Suprapubic skin (tissue), 3 donors: ENCODE results near the gene SFRP5.

Experiments
- EP300 ChIP-seq: sonication (generic); formaldehyde crosslinking; IDR thresholded peaks from one replicate; pipeline ENCODE4 v1.6.1; 2017; ENCODE audit warnings: antibody characterized with exemption
- POLR2A ChIP-seq, 2 donors: fragments of 450-650 bp; IDR thresholded peaks; one replicate each; pipeline ENCODE4 v1.6.1; 2017; ENCODE audit warnings: antibody characterized with exemption in 2 of 2, mild to moderate bottlenecking in 2 of 2, moderate library complexity in 2 of 2
- TF ChIP-seq, protein P1 (sequence below), 2 donors: fragments of 200-600 bp in 1 of 2; fragments of 450-650 bp in 1 of 2; sonication (generic) in 1 of 2; IDR thresholded peaks; one replicate each; pipeline ENCODE4 v1.5.1; 2016 to 2019; ENCODE audit warnings: antibody characterized with exemption in 2 of 2, mild to moderate bottlenecking in 1 of 2, moderate library complexity in 1 of 2

DNA sequence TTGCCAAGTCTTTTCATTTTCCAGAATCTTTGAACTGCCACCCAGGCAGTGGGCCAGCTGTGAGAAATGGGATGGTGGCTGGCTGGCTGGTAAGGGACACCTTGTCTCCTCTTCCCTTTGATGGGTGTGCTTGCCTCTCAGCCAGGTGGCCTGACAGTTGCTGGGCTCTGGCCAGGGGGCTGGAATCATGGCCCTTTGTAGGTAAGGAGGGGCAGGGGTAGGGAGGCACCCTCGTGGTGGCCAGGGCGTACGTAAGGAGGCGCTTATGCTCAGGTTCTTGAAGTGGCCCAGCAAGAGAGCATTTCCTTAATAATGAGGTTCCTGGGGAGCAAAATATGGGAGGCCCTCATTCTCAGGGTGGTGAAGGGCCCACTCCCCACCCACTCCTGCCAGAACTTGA is 44.8 kb upstream of the SFRP5 start:
- TF ChIP-seq POLR2A (IDR thresholded peaks at IDR 0.05) (no peak), EP300 (no peak)
- TF ChIP-seq, protein P1, sequence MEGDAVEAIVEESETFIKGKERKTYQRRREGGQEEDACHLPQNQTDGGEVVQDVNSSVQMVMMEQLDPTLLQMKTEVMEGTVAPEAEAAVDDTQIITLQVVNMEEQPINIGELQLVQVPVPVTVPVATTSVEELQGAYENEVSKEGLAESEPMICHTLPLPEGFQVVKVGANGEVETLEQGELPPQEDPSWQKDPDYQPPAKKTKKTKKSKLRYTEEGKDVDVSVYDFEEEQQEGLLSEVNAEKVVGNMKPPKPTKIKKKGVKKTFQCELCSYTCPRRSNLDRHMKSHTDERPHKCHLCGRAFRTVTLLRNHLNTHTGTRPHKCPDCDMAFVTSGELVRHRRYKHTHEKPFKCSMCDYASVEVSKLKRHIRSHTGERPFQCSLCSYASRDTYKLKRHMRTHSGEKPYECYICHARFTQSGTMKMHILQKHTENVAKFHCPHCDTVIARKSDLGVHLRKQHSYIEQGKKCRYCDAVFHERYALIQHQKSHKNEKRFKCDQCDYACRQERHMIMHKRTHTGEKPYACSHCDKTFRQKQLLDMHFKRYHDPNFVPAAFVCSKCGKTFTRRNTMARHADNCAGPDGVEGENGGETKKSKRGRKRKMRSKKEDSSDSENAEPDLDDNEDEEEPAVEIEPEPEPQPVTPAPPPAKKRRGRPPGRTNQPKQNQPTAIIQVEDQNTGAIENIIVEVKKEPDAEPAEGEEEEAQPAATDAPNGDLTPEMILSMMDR (IDR thresholded peaks at IDR 0.05): no peak
